ENCODE results near the gene CYB561. TPM values are rescaled to one million over a fixed set of nuclear protein-coding genes. Genes with fewer than 3 reads are reported as not detected.

The CYB561 gene
- total RNA-seq, 1 experiment from 2014 or later = 30.9 TPM

DNA sequence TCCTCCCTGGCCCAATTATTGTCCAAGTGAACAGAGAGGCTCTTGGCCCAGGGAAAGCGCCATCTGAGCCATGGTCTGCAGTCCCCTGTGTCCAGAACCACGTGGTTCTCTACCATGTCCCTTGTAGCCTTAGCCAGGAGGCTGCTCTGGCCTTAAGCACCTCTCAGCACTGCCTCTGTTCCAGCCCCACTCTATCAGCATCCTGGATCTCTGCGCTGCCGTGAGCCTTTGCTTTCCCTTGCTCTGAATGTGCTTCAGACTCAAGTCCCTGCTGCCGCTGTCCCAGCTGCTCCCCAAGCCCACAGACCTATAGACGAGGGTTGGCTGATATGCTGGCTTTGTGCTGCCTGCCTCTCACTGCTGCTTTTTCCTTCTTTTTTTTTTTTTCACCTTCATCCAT is 33.9 kb downstream of the CYB561 start:
- DNase-seq (ENCODE audit: low spot score) = no peak

- no peak for DNase-seq (ENCODE audit: low spot score)
These were observed 38.3 kb downstream of the CYB561 start for GRCh38 chr17:63407741-63408330.

- DNase-seq (ENCODE audit: low spot score) = peak; percentile 91
These were observed 39.3 kb downstream of the CYB561 start for GRCh38 chr17:63406689-63407330.

DNA sequence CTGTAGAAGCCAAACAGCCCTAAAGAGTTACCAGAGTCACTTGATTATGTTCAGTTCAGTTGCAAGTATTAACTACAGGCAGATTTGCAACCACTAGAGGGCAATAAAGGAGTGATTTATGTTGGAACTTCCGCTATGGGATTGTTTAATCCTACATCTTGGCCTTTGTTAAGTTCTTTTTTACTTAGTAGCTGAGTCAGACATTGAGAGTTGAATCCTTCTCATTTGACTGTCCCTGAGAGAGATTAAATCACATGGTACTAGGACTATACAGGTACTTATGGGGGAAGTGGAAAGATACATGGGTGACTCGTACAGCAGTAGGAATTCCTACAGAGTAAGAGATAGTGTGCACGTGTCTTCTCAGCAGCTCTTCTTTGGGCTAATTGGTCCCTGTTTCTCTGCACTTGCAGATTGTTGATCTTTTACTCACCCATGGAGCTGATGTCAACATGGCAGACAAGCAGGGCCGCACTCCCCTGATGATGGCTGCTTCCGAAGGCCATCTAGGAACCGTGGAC is 40.3 kb downstream of the CYB561 start:
- DNase-seq (ENCODE audit: low spot score) = peak; percentile 83

DNA sequence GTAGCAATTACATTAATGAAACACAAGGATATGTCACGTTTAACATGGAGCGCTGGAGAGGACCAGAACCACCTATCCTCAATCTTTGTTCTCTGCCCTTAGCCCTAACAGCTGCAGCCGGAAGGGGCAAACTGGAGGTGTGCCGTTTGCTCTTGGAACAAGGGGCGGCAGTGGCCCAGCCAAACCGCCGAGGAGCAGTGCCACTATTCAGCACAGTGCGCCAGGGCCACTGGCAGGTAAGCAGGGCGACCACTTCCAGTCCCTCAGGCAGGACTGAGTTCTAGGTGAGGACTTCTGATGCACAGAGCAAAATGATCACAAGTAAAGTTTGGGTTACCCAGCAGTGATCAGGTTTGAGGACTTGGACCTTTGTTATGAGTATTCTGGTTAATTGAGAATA is 41.1 kb downstream of the CYB561 start:
- DNase-seq (ENCODE audit: low spot score) = no peak

GRCh38 chr17:63402431-63403212 is 43.5 kb downstream of the CYB561 start:
- no peak for DNase-seq (ENCODE audit: low spot score)

DNA sequence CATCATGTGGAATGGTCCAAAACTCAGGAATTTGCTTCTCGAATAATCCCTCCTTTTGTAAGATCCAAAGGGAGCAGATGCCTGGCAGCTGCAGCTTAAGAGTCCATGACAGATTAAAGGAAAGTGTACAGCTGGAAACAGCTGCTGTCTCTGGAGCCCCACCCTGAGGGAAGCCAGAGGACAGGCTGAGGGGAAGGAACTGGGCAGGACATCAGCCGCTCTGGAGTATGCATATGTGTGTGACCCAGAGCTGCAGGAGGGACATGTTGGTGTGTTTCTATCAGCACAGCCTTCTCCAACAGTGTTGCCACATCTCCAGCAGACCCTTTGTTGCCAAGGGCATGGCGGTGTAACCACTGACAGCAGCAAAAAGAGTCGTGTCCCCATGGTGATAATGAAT is 46.2 kb downstream of the CYB561 start:
- no peak for DNase-seq (ENCODE audit: low spot score)

- DNase-seq (ENCODE audit: low spot score) = no peak
These were observed 46.8 kb downstream of the CYB561 start for GRCh38 chr17:63399316-63399715.

- DNase-seq (ENCODE audit: low spot score) = no peak
These were observed 47.4 kb downstream of the CYB561 start for GRCh38 chr17:63398680-63399079.

DNA sequence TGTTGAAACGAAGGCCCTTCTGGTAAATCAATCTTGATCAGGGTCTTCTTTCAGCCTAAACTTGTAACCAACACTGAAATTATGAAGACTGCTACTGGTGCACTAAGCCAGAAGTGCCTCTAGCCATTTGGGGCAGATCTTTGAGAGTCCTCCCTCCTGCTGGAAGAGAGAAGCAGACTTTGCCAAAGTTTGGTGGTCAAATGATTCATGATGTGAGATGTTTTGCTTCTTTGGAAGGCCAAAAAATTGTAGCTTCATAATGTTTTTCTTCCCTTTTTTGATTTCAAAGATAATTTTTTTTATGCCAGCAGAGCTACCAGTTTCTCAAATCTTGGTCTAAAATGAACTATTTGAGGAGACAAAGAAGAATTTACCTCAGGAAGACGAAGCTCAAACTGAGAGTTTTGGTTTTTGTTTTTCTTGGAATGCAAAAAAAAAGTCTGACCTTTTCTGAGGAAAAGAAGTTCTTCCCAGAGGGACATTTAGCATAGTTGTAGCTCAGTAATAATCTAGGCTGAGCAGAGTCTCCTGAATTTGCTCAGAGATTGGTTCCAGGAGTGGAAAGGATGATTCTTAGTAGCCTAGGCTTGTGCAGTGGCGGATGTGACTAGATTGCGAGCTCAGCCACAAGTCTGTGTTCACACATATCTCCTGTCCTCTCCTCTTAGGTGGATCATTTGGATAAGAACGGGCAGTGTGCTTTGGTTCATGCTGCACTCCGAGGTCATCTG is 50.9 kb downstream of the CYB561 start:
- DNase-seq (ENCODE audit: low spot score) = no peak

- DNase-seq (ENCODE audit: low spot score) = no peak
These were observed 56.0 kb downstream of the CYB561 start for GRCh38 chr17:63390090-63390489.

- DNase-seq (ENCODE audit: low spot score) = no peak
These were observed 58.3 kb downstream of the CYB561 start for GRCh38 chr17:63387656-63388340.

GRCh38 chr17:63382826-63383225 is 63.3 kb downstream of the CYB561 start:
- no peak for DNase-seq (ENCODE audit: low spot score)

Other genes starting within 250 kb of the CYB561 start
- not detected in 2 replicates for gene ACE, start 30.8 kb upstream of the CYB561 start, total RNA-seq (2014; rRNA removed; shearing (Covaris generic))
- gene KCNH6, start 77.1 kb upstream of the CYB561 start, total RNA-seq (2014; rRNA removed; shearing (Covaris generic)) = not detected in 2 replicates
- 50.6 and 62.2 TPM in 2 replicates for gene DCAF7, start 104.2 kb upstream of the CYB561 start, total RNA-seq (2014; rRNA removed; shearing (Covaris generic))
- 20.7 and 28.1 TPM in 2 replicates for gene TACO1, start 154.6 kb upstream of the CYB561 start, total RNA-seq (2014; rRNA removed; shearing (Covaris generic))
- gene MAP3K3, start 176.1 kb upstream of the CYB561 start, total RNA-seq (2014; rRNA removed; shearing (Covaris generic)) = 13.9 and 17.9 TPM in 2 replicates

Data from H4 (cell line).